Neural cell (in vitro differentiated cells): ENCODE measurements around the gene IPMK. TPM values are rescaled to one million over a fixed set of nuclear protein-coding genes. Genes with fewer than 3 reads are reported as not detected.

ENCODE experiments used
- H2AFZ ChIP-seq: fragments of 200-600, 300-800 bp; sonication (generic), shearing (Covaris generic); 2 replicates; pipeline ENCODE4 v1.6.0; 2014; ENCODE audit warnings: low read depth, mild to moderate bottlenecking, antibody characterized with exemption, low read length, moderate library complexity
- H3F3A ChIP-seq: fragments of 200-600 bp; shearing (Covaris generic); 2 replicates; pipeline ENCODE4 v1.6.1; 2016; ENCODE audit warnings: mild to moderate bottlenecking, moderate library complexity, mixed read lengths, antibody characterized with exemption, low read length; ENCODE audit not compliant: insufficient read depth, poor library complexity, severe bottlenecking
- H3K27ac ChIP-seq: fragments of 200-600, 300-800 bp; sonication (generic), shearing (Covaris generic); 2 replicates; pipeline ENCODE4 v1.5.1; 2014; ENCODE audit warnings: mild to moderate bottlenecking, low read length, moderate library complexity
- H3K27me3 ChIP-seq: fragments of 300-800, 200-600 bp; sonication (generic), shearing (Covaris generic); 2 replicates; pipeline ENCODE4 v1.6.0; 2014; ENCODE audit warnings: mild to moderate bottlenecking, low read depth, low read length, moderate library complexity; ENCODE audit not compliant: insufficient read depth
- H3K36me3 ChIP-seq: fragments of 300-800, 200-600 bp; sonication (generic), shearing (Covaris generic); 2 replicates; pipeline ENCODE4 v1.5.1; 2014; ENCODE audit warnings: mild to moderate bottlenecking, antibody characterized with exemption, low read length, moderate library complexity; ENCODE audit not compliant: insufficient read depth
- H3K4me2 ChIP-seq: fragments of 300-800, 200-600 bp; sonication (generic), shearing (Covaris generic); 2 replicates; pipeline ENCODE4 v1.6.0; 2014; ENCODE audit warnings: mild to moderate bottlenecking, low read length
- H3K4me3 ChIP-seq: fragments of 300-800, 200-600 bp; sonication (generic), shearing (Covaris generic); 2 replicates; pipeline ENCODE4 v1.5.1; 2014; ENCODE audit warnings: mild to moderate bottlenecking, low read length, moderate library complexity
- H3K79me2 ChIP-seq: fragments of 200-600 bp; shearing (Covaris generic); replicated peaks from 2 replicates; pipeline ENCODE4 v1.6.0; 2014; ENCODE audit warnings: mild to moderate bottlenecking, low read length, moderate library complexity; ENCODE audit not compliant: insufficient read depth
- H3K9ac ChIP-seq: fragments of 300-800, 200-600 bp; sonication (generic), shearing (Covaris generic); 2 replicates; pipeline ENCODE4 v1.6.1; 2016; ENCODE audit warnings: mild to moderate bottlenecking, low read length, mixed read lengths
- H3K9me2 ChIP-seq: fragments of 200-600 bp; shearing (Covaris generic); 2 replicates; pipeline ENCODE4 v1.6.1; 2016; ENCODE audit warnings: mild to moderate bottlenecking, low read length, mixed read lengths; ENCODE audit not compliant: insufficient read depth
- H3K9me3 ChIP-seq: fragments of 200-600, 300-800 bp; sonication (generic), shearing (Covaris generic); 2 replicates; pipeline ENCODE4 v1.6.1; 2016; ENCODE audit warnings: mild to moderate bottlenecking, mixed run types, low read length, moderate library complexity, mixed read lengths
- H4K20me1 ChIP-seq: fragments of 200-600 bp; shearing (Covaris generic); 2 replicates; pipeline ENCODE4 v1.6.1; 2016; ENCODE audit warnings: mild to moderate bottlenecking, mixed run types; ENCODE audit not compliant: insufficient read depth
- CTCF ChIP-seq: fragments of 450-650 bp; IDR thresholded peaks from 2 replicates; pipeline ENCODE4 v1.5.1; 2014; ENCODE audit warnings: antibody characterized with exemption, mild to moderate bottlenecking, moderate library complexity; ENCODE audit not compliant: poor library complexity, severe bottlenecking
- EP300 ChIP-seq: fragments of 450-650 bp; conservative IDR thresholded peaks from 2 replicates; pipeline ENCODE4 v1.6.1; 2014; ENCODE audit warnings: antibody characterized with exemption, mild to moderate bottlenecking, moderate library complexity; ENCODE audit not compliant: poor library complexity, severe bottlenecking
- EZH2 ChIP-seq: fragments of 200-600, 300-800 bp; shearing (Covaris generic), sonication (generic); IDR thresholded peaks from 2 replicates; pipeline ENCODE4 v1.6.1; 2014; ENCODE audit warnings: antibody characterized with exemption, low read length, borderline replicate concordance, mild to moderate bottlenecking; ENCODE audit not compliant: insufficient read depth, poor library complexity, severe bottlenecking
- MXI1 ChIP-seq: fragments of 450-650 bp; conservative IDR thresholded peaks from 2 replicates; pipeline ENCODE4 v1.6.1; 2014; ENCODE audit warnings: antibody characterized with exemption, mild to moderate bottlenecking; ENCODE audit not compliant: poor library complexity, severe bottlenecking
- POLR2AphosphoS5 ChIP-seq: IDR thresholded peaks from 2 replicates; pipeline ENCODE4 v1.6.1; 2012
- RAD21 ChIP-seq: fragments of 450-650 bp; conservative IDR thresholded peaks from 2 replicates; pipeline ENCODE4 v1.6.1; 2014; ENCODE audit warnings: antibody characterized with exemption, mild to moderate bottlenecking, moderate library complexity
- SMC3 ChIP-seq: fragments of 450-650 bp; conservative IDR thresholded peaks from 2 replicates; pipeline ENCODE4 v1.6.1; 2014; ENCODE audit warnings: antibody characterized with exemption, mild to moderate bottlenecking, moderate library complexity; ENCODE audit not compliant: poor library complexity
- TAF1 ChIP-seq: IDR thresholded peaks from 2 replicates; pipeline ENCODE4 v1.6.1; 2012; ENCODE audit warnings: low read depth
- polyA plus RNA-seq: library from polyadenylated mRNA; depleted of rRNA; stranded (reverse); fragments of >200 nt; gene quantifications from 2 replicates; pipeline ENCODE4 v1.2.3, GENCODE V29; 2014
- TF ChIP-seq, protein P1 (sequence below): IDR thresholded peaks from 2 replicates; pipeline ENCODE4 v1.6.1; 2012; ENCODE audit warnings: borderline replicate concordance

The IPMK gene
- polyA plus RNA-seq, 1 donor from 2014 or later: 11.7 TPM

DNA sequence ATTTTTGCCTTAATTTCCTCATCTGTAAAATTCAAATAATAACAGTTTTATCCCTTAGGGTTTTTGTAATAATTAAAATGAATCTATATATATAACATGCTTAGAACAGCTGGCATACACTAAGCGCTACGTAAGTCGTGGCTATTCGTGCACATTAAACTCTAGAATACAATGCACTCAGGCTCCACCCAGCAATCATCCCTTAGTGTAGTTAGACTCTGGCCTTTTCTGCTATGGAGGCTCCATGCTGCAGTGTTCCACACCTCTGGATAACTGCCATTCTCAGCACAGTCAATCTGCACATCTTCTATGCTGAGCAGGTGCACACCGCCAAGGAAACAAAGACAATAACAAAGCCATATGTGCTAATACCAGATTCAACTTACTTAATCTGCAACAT lies 92.9 kb downstream of the IPMK start:
- H3K9ac ChIP-seq: no peak overlapping the region
- H3K27me3 ChIP-seq: no peaks in the 10 kb centered on the region
- H2AFZ ChIP-seq: no peak overlapping the region
- H3K4me3 ChIP-seq: no peak overlapping the region
- no peak for TF ChIP-seq POLR2AphosphoS5
- no peak for TF ChIP-seq EP300
- TF ChIP-seq MXI1: no peak
- TF ChIP-seq SMC3: no peak
- TF ChIP-seq RAD21: no peak
- TF ChIP-seq CTCF: no peak
- TF ChIP-seq, protein P1, sequence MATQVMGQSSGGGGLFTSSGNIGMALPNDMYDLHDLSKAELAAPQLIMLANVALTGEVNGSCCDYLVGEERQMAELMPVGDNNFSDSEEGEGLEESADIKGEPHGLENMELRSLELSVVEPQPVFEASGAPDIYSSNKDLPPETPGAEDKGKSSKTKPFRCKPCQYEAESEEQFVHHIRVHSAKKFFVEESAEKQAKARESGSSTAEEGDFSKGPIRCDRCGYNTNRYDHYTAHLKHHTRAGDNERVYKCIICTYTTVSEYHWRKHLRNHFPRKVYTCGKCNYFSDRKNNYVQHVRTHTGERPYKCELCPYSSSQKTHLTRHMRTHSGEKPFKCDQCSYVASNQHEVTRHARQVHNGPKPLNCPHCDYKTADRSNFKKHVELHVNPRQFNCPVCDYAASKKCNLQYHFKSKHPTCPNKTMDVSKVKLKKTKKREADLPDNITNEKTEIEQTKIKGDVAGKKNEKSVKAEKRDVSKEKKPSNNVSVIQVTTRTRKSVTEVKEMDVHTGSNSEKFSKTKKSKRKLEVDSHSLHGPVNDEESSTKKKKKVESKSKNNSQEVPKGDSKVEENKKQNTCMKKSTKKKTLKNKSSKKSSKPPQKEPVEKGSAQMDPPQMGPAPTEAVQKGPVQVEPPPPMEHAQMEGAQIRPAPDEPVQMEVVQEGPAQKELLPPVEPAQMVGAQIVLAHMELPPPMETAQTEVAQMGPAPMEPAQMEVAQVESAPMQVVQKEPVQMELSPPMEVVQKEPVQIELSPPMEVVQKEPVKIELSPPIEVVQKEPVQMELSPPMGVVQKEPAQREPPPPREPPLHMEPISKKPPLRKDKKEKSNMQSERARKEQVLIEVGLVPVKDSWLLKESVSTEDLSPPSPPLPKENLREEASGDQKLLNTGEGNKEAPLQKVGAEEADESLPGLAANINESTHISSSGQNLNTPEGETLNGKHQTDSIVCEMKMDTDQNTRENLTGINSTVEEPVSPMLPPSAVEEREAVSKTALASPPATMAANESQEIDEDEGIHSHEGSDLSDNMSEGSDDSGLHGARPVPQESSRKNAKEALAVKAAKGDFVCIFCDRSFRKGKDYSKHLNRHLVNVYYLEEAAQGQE: no peak
- TF ChIP-seq TAF1: no peak
- no peak for TF ChIP-seq EZH2
- H3K27ac ChIP-seq: no peak overlapping the region
- no peaks in the 10 kb centered on the region for H3K36me3 ChIP-seq
- no peaks in the 10 kb centered on the region for H3K79me2 ChIP-seq
- H3F3A ChIP-seq: no peaks in the 10 kb centered on the region
- no peaks in the 10 kb centered on the region for H3K9me3 ChIP-seq
- no peaks in the 10 kb centered on the region for H3K9me2 ChIP-seq
- no peak overlapping the region for H3K4me2 ChIP-seq
- H4K20me1 ChIP-seq: no peaks in the 10 kb centered on the region

DNA sequence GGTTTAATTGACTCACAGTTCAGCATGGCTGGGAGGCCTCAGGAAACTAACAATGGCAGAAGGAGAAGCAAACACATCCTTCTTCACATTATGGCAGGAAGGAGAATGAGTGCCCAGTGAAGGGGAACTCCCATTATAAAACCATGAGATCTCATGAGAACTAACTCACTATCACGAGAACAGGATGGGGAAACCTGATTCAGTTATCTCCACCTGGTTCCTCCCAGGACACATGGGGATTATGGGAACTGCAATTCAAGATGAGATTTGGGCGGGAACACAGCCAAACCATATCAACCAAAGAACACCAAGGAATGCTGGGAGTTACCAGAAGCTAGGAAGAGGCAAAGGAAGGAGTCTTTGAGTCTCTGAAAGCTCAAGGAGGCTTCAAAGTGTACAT lies 94.3 kb downstream of the IPMK start:
- no peak overlapping the region for H3K4me3 ChIP-seq
- H3K36me3 ChIP-seq: no peaks in the 10 kb centered on the region
- H3K27me3 ChIP-seq: no peaks in the 10 kb centered on the region
- no peaks in the 10 kb centered on the region for H3K9me2 ChIP-seq
- TF ChIP-seq POLR2AphosphoS5 (no peak), SMC3 (no peak), EP300 (no peak), TAF1 (no peak)
- no peaks in the 10 kb centered on the region for H3K9me3 ChIP-seq
- H4K20me1 ChIP-seq: no peaks in the 10 kb centered on the region
- H3K9ac ChIP-seq: no peak overlapping the region
- no peak overlapping the region for H3K4me2 ChIP-seq
- no peaks in the 10 kb centered on the region for H3F3A ChIP-seq
- H3K79me2 ChIP-seq: no peaks in the 10 kb centered on the region
- no peak overlapping the region for H3K27ac ChIP-seq
- no peak overlapping the region for H2AFZ ChIP-seq

DNA sequence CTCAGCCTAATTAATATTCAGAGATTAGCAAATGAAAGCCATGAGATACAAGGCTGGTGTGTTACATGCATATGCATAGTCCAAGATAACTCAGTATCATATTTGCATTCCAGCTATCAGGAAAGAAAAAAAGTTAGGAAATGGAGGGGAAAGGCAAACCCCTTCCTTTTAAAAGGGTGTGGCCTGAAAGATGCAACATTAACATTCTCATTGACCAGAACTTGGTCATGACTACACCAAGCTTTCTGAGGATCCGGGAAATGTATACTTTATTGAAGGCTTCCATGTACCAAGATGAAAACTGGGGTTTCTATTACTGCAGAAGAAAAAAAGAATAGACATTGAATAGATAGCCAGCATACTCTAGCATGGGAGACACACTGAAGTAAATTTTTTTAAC lies 96.5 kb downstream of the IPMK start:
- no peaks in the 10 kb centered on the region for H3K9me3 ChIP-seq
- H3K4me3 ChIP-seq: no peak overlapping the region
- no peak for TF ChIP-seq EZH2
- TF ChIP-seq CTCF: no peak
- TF ChIP-seq TAF1: no peak
- TF ChIP-seq MXI1: no peak
- no peak for TF ChIP-seq EP300
- TF ChIP-seq SMC3: no peak
- no peak overlapping the region for H3K4me2 ChIP-seq
- no peak overlapping the region for H2AFZ ChIP-seq
- H3K79me2 ChIP-seq: no peaks in the 10 kb centered on the region
- no peaks in the 10 kb centered on the region for H4K20me1 ChIP-seq
- H3F3A ChIP-seq: no peaks in the 10 kb centered on the region
- no peaks in the 10 kb centered on the region for H3K9me2 ChIP-seq
- no peak overlapping the region for H3K9ac ChIP-seq
- H3K36me3 ChIP-seq: no peaks in the 10 kb centered on the region
- no peak overlapping the region for H3K27ac ChIP-seq
- no peaks in the 10 kb centered on the region for H3K27me3 ChIP-seq
